Activated naive CD8-positive, alpha-beta T cell treated with anti-CD3 and anti-CD28 coated beads for 36 hours (primary cell): ENCODE results near the gene FITM2. TPM values are rescaled to one million over a fixed set of nuclear protein-coding genes. Genes with fewer than 3 reads are reported as not detected.
"Not testable (repeated sequence)": the region's sequence is repeated elsewhere in the genome, so short reads cannot be mapped to it uniquely, and the experiment has no call there.

Experiments used
- DNase-seq: peaks from one replicate; pipeline ENCODE4 v3.0.0; 2021
- H3K27ac Mint-ChIP-seq: one replicate; pipeline ENCODE4 v1.8.0; 2022; ENCODE audit warnings: mild to moderate bottlenecking, moderate library complexity, mixed read lengths
- H3K27me3 Mint-ChIP-seq: one replicate; pipeline ENCODE4 v1.8.0; 2022; ENCODE audit warnings: mild to moderate bottlenecking, mixed read lengths
- H3K36me3 Mint-ChIP-seq: one replicate; pipeline ENCODE4 v1.8.0; 2021; ENCODE audit warnings: mild to moderate bottlenecking, mixed read lengths
- H3K4me1 Mint-ChIP-seq: one replicate; pipeline ENCODE4 v1.8.0; 2021; ENCODE audit warnings: mixed read lengths
- H3K4me3 Mint-ChIP-seq: one replicate; pipeline ENCODE4 v1.8.0; 2022; ENCODE audit warnings: mild to moderate bottlenecking, moderate library complexity, mixed read lengths
- H3K9me3 Mint-ChIP-seq: one replicate; pipeline ENCODE4 v1.8.0; 2022; ENCODE audit warnings: mixed read lengths
- total RNA-seq, 2 experiments: library from RNA; stranded (reverse); gene quantifications; one replicate each; pipeline ENCODE4 v1.2.3, GENCODE V29; 2021

The FITM2 gene
- total RNA-seq, 2 experiments from 2014 or later = 1.9 to 2.1 TPM

- Mint-ChIP-seq H3K4me3 (no peak overlapping the region), H3K4me1 (no peaks in the 10 kb centered on the region), H3K9me3 (no peaks in the 10 kb centered on the region), H3K27me3 (no peaks in the 10 kb centered on the region), H3K27ac (no peak overlapping the region), H3K36me3 (no peaks in the 10 kb centered on the region)
- no peak for DNase-seq
Measured at GRCh38 chr20:44343162-44343675, 32.2 kb upstream of the FITM2 start.

- no peaks in the 10 kb centered on the region for H3K27me3 Mint-ChIP-seq
- no peak overlapping the region for H3K27ac Mint-ChIP-seq
Measured at GRCh38 chr20:44342248-44342647, 31.2 kb upstream of the FITM2 start.

GRCh38 chr20:44336725-44337380, 25.9 kb upstream of the FITM2 start, which contains the start of gene R3HDML:
Gene R3HDML, plus strand, starts transcription at chr20:44337043. Its CDS starts 115 bp downstream, at chr20:44337158.
- no peak for DNase-seq
- Mint-ChIP-seq H3K4me1 (no peaks in the 10 kb centered on the region), H3K9me3 (no peaks in the 10 kb centered on the region), H3K4me3 (no peak within 1 kb of the TSS), H3K36me3 (no peaks in the 10 kb centered on the region), H3K27me3 (peaks cover 4% of the 10 kb centered on the region), H3K27ac (no peak within 1 kb of the TSS)

More at GRCh38 chr20:44342248-44342647, 31.2 kb upstream of the FITM2 start:
- Mint-ChIP-seq H3K4me1 (no peaks in the 10 kb centered on the region), H3K4me3 (no peak overlapping the region), H3K9me3 (no peaks in the 10 kb centered on the region), H3K36me3 (no peaks in the 10 kb centered on the region)
- DNase-seq = no peak

GRCh38 chr20:44336086-44336485, 25.1 kb upstream of the FITM2 start:
- H3K4me1 Mint-ChIP-seq = no peaks in the 10 kb centered on the region
- peaks cover 4% of the 10 kb centered on the region for H3K27me3 Mint-ChIP-seq
- H3K9me3 Mint-ChIP-seq = no peaks in the 10 kb centered on the region
- H3K36me3 Mint-ChIP-seq = no peaks in the 10 kb centered on the region
- DNase-seq = no peak
- H3K4me3 Mint-ChIP-seq = no peak overlapping the region
- no peak overlapping the region for H3K27ac Mint-ChIP-seq

GRCh38 chr20:44335675-44336074, 24.7 kb upstream of the FITM2 start:
- Mint-ChIP-seq H3K27ac (no peak overlapping the region), H3K4me3 (no peak overlapping the region), H3K36me3 (no peaks in the 10 kb centered on the region), H3K4me1 (no peaks in the 10 kb centered on the region), H3K9me3 (no peaks in the 10 kb centered on the region), H3K27me3 (peaks cover 4% of the 10 kb centered on the region)
- DNase-seq = no peak

GRCh38 chr20:44334709-44335108, 23.7 kb upstream of the FITM2 start:
- peaks cover 4% of the 10 kb centered on the region for H3K27me3 Mint-ChIP-seq

GRCh38 chr20:44334306-44334705, 23.3 kb upstream of the FITM2 start:
- no peak for DNase-seq
- Mint-ChIP-seq H3K27ac (no peak overlapping the region), H3K4me1 (no peaks in the 10 kb centered on the region), H3K9me3 (no peaks in the 10 kb centered on the region), H3K27me3 (peaks cover 4% of the 10 kb centered on the region), H3K4me3 (no peak overlapping the region), H3K36me3 (no peaks in the 10 kb centered on the region)

More at GRCh38 chr20:44334709-44335108, 23.7 kb upstream of the FITM2 start:
- Mint-ChIP-seq H3K4me1 (no peaks in the 10 kb centered on the region), H3K36me3 (no peaks in the 10 kb centered on the region), H3K4me3 (no peak overlapping the region), H3K9me3 (no peaks in the 10 kb centered on the region), H3K27ac (no peak overlapping the region)
- DNase-seq = no peak

GRCh38 chr20:44331201-44331600, 20.2 kb upstream of the FITM2 start:
- no peaks in the 10 kb centered on the region for H3K9me3 Mint-ChIP-seq
- H3K4me1 Mint-ChIP-seq = peaks cover 3% of the 10 kb centered on the region
- no peak for DNase-seq
- peaks cover under 1% of the 10 kb centered on the region for H3K27me3 Mint-ChIP-seq
- H3K4me3 Mint-ChIP-seq = no peak overlapping the region
- no peaks in the 10 kb centered on the region for H3K36me3 Mint-ChIP-seq
- H3K27ac Mint-ChIP-seq = no peak overlapping the region

GRCh38 chr20:44328428-44328827, 17.4 kb upstream of the FITM2 start:
- Mint-ChIP-seq H3K36me3 (no peaks in the 10 kb centered on the region), H3K27ac (no peak overlapping the region), H3K27me3 (no peaks in the 10 kb centered on the region), H3K9me3 (no peaks in the 10 kb centered on the region), H3K4me1 (peaks cover 3% of the 10 kb centered on the region), H3K4me3 (no peak overlapping the region)
- DNase-seq = no peak

- H3K36me3 Mint-ChIP-seq, H3K9me3 Mint-ChIP-seq, H3K27ac Mint-ChIP-seq, DNase-seq, H3K27me3 Mint-ChIP-seq, H3K4me3 Mint-ChIP-seq, H3K4me1 Mint-ChIP-seq: not testable (repeated sequence)
Measured at GRCh38 chr20:44327748-44328147, 16.7 kb upstream of the FITM2 start.

GRCh38 chr20:44326391-44327159, 15.6 kb upstream of the FITM2 start:
- peak; percentile 23 for DNase-seq
- H3K36me3 Mint-ChIP-seq = no peaks in the 10 kb centered on the region
- no peaks in the 10 kb centered on the region for H3K9me3 Mint-ChIP-seq
- H3K4me3 Mint-ChIP-seq = peak overlapping the region; percentile 45
- no peak overlapping the region for H3K27ac Mint-ChIP-seq
- H3K27me3 Mint-ChIP-seq = no peaks in the 10 kb centered on the region
- H3K4me1 Mint-ChIP-seq = peaks cover 3% of the 10 kb centered on the region

GRCh38 chr20:44324343-44324742, 13.3 kb upstream of the FITM2 start:
- H3K27ac Mint-ChIP-seq = no peak overlapping the region
- peaks cover 3% of the 10 kb centered on the region for H3K4me1 Mint-ChIP-seq
- no peak overlapping the region for H3K4me3 Mint-ChIP-seq
- no peaks in the 10 kb centered on the region for H3K9me3 Mint-ChIP-seq
- no peak for DNase-seq
- no peaks in the 10 kb centered on the region for H3K36me3 Mint-ChIP-seq
- H3K27me3 Mint-ChIP-seq = no peaks in the 10 kb centered on the region

GRCh38 chr20:44319839-44320422, 8.9 kb upstream of the FITM2 start:
- H3K4me1 Mint-ChIP-seq = no peaks in the 10 kb centered on the region
- no peak overlapping the region for H3K4me3 Mint-ChIP-seq
- DNase-seq = no peak
- H3K27ac Mint-ChIP-seq = no peak overlapping the region
- H3K36me3 Mint-ChIP-seq = no peaks in the 10 kb centered on the region
- H3K9me3 Mint-ChIP-seq = no peaks in the 10 kb centered on the region
- H3K27me3 Mint-ChIP-seq = no peaks in the 10 kb centered on the region

GRCh38 chr20:44314870-44315269, 3.9 kb upstream of the FITM2 start:
- no peaks in the 10 kb centered on the region for H3K27me3 Mint-ChIP-seq
- H3K9me3 Mint-ChIP-seq = no peaks in the 10 kb centered on the region
- H3K4me3 Mint-ChIP-seq = no peak overlapping the region
- no peak overlapping the region for H3K27ac Mint-ChIP-seq
- peaks cover 9% of the 10 kb centered on the region for H3K4me1 Mint-ChIP-seq
- no peaks in the 10 kb centered on the region for H3K36me3 Mint-ChIP-seq
- DNase-seq = no peak
